ENCODE results near the gene IL34. TPM values are rescaled to one million over a fixed set of nuclear protein-coding genes. Genes with fewer than 3 reads are reported as not detected.

The IL34 gene
- total and polyA plus RNA-seq, 2 of the 8 experiments (the other 6 are each of a cell fraction or from before 2014, with no cell fraction given) = 4.6 to 5.6 TPM

GRCh38 chr16:70663524-70664324, 17.4 kb downstream of the IL34 start (continued):
- TF ChIP-seq KDM4A (IDR thresholded peaks at IDR 0.05; ENCODE audit: low read depth, low read length, severe bottlenecking) (no peak), RFX5 (IDR thresholded peaks at IDR 0.05; ENCODE audit: borderline replicate concordance, low read depth, low read length) (no peak), SP1 (IDR thresholded peaks at IDR 0.05; ENCODE audit: low read depth, low read length) (no peak), SRF (IDR thresholded peaks at IDR 0.05; ENCODE audit: low read depth, low read length) (no peak)

Data from H1 (cell line).